ENCODE measurements around the gene ADORA3.

Gene ADORA3

DNA sequence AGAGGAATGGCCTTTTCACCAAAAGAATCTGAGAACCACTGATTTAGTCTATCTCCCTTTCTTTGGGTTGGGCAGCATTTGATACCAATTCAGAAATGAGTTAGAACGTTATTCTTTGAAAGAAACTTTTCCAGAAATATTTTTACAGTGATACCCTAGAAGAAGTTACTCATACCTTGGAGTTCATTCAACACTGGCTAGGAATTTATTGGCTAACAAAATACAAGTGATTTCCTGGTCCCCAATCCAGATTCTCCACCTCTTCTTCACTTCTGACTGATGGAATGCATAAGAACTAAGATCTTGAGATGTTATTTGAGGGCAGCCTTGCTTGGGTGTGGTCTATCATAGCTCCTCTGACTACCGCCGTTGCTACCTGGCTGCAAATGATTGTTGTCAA is 20.3 kb downstream of the ADORA3 start:
- TF ChIP-seq, protein P1, sequence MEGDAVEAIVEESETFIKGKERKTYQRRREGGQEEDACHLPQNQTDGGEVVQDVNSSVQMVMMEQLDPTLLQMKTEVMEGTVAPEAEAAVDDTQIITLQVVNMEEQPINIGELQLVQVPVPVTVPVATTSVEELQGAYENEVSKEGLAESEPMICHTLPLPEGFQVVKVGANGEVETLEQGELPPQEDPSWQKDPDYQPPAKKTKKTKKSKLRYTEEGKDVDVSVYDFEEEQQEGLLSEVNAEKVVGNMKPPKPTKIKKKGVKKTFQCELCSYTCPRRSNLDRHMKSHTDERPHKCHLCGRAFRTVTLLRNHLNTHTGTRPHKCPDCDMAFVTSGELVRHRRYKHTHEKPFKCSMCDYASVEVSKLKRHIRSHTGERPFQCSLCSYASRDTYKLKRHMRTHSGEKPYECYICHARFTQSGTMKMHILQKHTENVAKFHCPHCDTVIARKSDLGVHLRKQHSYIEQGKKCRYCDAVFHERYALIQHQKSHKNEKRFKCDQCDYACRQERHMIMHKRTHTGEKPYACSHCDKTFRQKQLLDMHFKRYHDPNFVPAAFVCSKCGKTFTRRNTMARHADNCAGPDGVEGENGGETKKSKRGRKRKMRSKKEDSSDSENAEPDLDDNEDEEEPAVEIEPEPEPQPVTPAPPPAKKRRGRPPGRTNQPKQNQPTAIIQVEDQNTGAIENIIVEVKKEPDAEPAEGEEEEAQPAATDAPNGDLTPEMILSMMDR (conservative IDR thresholded peaks at IDR 0.05), result no peak
- no peak overlapping the region for H3K27ac ChIP-seq

DNA sequence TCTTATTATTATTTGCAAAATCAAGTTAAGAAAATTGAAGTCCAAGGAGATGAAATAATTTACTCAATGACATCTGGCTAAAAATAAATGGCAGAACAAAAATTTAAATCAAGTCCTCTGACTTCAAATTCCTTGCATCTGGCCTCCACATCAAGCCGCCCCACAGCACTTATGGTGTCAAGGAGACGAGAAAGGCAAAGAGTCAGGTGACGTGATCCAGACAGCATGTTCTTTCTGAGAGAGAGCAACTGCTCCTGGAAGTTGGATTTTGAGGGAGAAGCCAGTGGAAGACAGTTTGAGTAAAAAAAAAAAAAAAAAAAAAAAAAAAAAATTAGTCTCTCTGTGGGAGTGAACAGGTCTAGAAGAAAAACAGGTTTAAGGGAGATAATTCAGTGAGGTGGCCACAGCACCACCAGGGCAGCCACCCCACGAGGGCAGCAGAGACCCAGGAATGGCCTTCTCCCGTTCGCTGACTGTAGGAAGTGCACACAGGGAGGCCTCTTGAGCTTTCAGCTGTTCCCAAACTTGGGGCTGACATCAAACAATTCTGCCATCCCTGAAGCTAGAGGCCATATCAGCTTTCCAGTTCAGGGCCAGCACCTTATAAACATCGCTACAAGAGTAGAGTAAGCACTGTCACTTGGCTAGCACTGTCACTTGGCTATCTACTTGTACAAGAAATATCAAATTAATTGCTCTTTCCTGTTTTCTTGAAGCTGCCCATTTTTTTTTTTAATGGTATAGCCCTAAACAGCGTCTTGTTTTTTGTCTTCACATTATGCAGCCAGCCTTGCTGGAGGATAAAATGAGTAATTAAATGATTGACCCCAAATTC is 21.8 kb downstream of the ADORA3 start:
- H3K27ac ChIP-seq, result no peak overlapping the region
- TF ChIP-seq, protein P1 (conservative IDR thresholded peaks at IDR 0.05), result peak; percentile 84

GRCh38 chr1:111480674-111481073 is 22.8 kb downstream of the ADORA3 start:
- no peak overlapping the region for H3K27ac ChIP-seq
- TF ChIP-seq, protein P1 (conservative IDR thresholded peaks at IDR 0.05), result no peak

GRCh38 chr1:111476761-111477309 is 26.6 kb downstream of the ADORA3 start:
- no peak overlapping the region for H3K27ac ChIP-seq
- TF ChIP-seq, protein P1 (conservative IDR thresholded peaks at IDR 0.05), result no peak

DNA sequence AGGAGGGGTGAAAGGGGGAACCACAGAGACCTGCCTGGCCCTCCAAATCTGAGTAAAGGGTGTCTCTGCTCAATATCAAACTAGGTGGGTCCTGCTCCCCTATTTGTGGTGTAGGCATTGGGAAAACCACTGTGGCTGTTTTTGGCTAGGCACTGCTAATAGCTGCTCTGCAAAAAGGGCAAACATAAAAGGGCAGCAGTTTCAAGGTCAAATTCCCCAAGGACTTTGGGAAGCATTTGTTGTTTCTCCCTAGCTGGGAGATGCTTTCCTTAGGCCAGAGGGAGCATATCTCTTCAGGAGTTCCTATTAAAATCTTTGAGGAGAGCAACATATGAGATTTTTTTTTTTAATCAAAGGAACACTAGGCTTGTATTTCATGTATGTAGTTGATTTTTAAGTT is 27.2 kb downstream of the ADORA3 start:
- TF ChIP-seq, protein P1 (conservative IDR thresholded peaks at IDR 0.05), result no peak
- no peak overlapping the region for H3K27ac ChIP-seq

GRCh38 chr1:111475701-111476100 is 27.7 kb downstream of the ADORA3 start:
- TF ChIP-seq, protein P1 (conservative IDR thresholded peaks at IDR 0.05), result no peak
- no peak overlapping the region for H3K27ac ChIP-seq

DNA sequence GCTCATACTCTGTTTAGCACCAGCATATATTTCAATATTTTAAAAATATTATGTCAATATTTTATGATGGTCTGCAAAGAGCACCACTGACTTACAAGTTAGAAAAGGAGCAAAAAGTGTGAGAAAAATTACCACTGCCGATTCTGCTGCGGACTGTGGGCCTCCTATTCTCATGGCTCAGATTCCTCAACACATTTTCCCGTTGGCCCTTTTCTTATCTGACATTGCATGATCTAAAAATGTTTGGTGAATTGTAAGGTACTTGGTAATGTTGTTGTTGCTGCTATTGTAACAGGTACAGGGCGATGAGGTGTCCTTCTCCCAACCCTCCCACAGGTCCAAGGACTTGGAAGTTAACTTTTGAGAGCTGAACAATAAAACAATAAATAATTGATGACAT is 28.9 kb downstream of the ADORA3 start:
- TF ChIP-seq, protein P1 (conservative IDR thresholded peaks at IDR 0.05), result no peak
- no peak overlapping the region for H3K27ac ChIP-seq
